MM.1S (cell line): ENCODE results near the gene PLA2R1.

Experiments used
- EZH2phosphoT487 ChIP-seq: fragments of 300-600 bp; sonication (generic); IDR thresholded peaks from 2 replicates; pipeline ENCODE4 v1.6.1; 2018; ENCODE audit warnings: antibody characterized with exemption, low read length
- TF ChIP-seq, protein P1 (sequence below): fragments of 300-600 bp; sonication (generic); IDR thresholded peaks from 2 replicates; pipeline ENCODE4 v1.5.1; 2016; ENCODE audit warnings: antibody characterized with exemption, low read length, mixed read lengths

DNA sequence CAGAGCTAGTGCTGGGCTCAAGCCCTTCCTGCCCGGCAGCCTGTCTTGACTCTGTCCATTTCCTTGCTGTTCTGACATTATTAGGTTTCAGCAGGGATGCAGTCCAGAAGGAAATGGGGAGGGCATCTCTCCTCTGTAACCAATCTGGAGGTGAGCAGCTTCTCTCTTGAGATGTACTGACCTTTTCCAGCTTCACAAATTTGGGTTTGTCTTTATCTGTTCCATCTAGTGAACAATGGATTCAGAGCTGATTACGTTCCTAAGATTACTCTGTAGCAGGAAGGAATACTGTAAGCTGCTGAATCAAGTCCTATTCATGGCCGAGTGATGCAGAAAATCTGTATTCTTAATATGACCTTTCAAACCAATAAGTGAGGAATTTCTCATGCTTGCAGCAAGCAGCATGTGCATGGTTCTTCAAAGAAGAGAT, 11.0 kb downstream of the PLA2R1 start:
- TF ChIP-seq, protein P1, sequence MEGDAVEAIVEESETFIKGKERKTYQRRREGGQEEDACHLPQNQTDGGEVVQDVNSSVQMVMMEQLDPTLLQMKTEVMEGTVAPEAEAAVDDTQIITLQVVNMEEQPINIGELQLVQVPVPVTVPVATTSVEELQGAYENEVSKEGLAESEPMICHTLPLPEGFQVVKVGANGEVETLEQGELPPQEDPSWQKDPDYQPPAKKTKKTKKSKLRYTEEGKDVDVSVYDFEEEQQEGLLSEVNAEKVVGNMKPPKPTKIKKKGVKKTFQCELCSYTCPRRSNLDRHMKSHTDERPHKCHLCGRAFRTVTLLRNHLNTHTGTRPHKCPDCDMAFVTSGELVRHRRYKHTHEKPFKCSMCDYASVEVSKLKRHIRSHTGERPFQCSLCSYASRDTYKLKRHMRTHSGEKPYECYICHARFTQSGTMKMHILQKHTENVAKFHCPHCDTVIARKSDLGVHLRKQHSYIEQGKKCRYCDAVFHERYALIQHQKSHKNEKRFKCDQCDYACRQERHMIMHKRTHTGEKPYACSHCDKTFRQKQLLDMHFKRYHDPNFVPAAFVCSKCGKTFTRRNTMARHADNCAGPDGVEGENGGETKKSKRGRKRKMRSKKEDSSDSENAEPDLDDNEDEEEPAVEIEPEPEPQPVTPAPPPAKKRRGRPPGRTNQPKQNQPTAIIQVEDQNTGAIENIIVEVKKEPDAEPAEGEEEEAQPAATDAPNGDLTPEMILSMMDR: no peak
- TF ChIP-seq EZH2phosphoT487: no peak
